Parathyroid adenoma (tissue), 2 donors: ENCODE measurements around the gene LRRC72.

Experiments used
- H2AFZ ChIP-seq: fragments of 300-600 bp; sonication (generic); one replicate; pipeline ENCODE4 v1.7.0; 2017; ENCODE audit warnings: antibody characterized with exemption, mild to moderate bottlenecking
- H3K27ac ChIP-seq: fragments of 300-600 bp; sonication (generic); one replicate; pipeline ENCODE4 v1.7.0; 2017
- H3K27me3 ChIP-seq: fragments of 300-600 bp; sonication (generic); one replicate; pipeline ENCODE4 v1.7.0; 2017; ENCODE audit warnings: low read length; ENCODE audit not compliant: control insufficient read depth, insufficient read depth
- H3K36me3 ChIP-seq: fragments of 300-600 bp; sonication (generic); one replicate; pipeline ENCODE4 v1.7.0; 2017; ENCODE audit warnings: low read length; ENCODE audit not compliant: control insufficient read depth, insufficient read depth
- H3K4me1 ChIP-seq: fragments of 300-600 bp; sonication (generic); one replicate; pipeline ENCODE4 v1.7.0; 2017; ENCODE audit warnings: control low read depth
- H3K4me2 ChIP-seq: fragments of 300-600 bp; sonication (generic); one replicate; pipeline ENCODE4 v1.7.0; 2017; ENCODE audit warnings: low read length
- H3K4me3 ChIP-seq: fragments of 300-600 bp; sonication (generic); one replicate; pipeline ENCODE4 v1.7.0; 2017; ENCODE audit warnings: low read depth, low read length
- H3K79me2 ChIP-seq: fragments of 300-600 bp; sonication (generic); one replicate; pipeline ENCODE4 v1.7.0; 2017; ENCODE audit warnings: control low read depth
- H3K9ac ChIP-seq: fragments of 300-600 bp; sonication (generic); one replicate; pipeline ENCODE4 v1.7.0; 2017; ENCODE audit warnings: mild to moderate bottlenecking
- H3K9me3 ChIP-seq: fragments of 300-600 bp; sonication (generic); one replicate; pipeline ENCODE4 v1.7.0; 2017; ENCODE audit warnings: low read length; ENCODE audit not compliant: control insufficient read depth
- TF ChIP-seq, protein P1 (sequence below): fragments of 300-600 bp; sonication (generic); IDR thresholded peaks from one replicate; pipeline ENCODE4 v1.7.0; 2017; ENCODE audit warnings: antibody characterized with exemption, mild to moderate bottlenecking
- donor health status: primary hyperparathyroidism.

LRRC72 gene

DNA sequence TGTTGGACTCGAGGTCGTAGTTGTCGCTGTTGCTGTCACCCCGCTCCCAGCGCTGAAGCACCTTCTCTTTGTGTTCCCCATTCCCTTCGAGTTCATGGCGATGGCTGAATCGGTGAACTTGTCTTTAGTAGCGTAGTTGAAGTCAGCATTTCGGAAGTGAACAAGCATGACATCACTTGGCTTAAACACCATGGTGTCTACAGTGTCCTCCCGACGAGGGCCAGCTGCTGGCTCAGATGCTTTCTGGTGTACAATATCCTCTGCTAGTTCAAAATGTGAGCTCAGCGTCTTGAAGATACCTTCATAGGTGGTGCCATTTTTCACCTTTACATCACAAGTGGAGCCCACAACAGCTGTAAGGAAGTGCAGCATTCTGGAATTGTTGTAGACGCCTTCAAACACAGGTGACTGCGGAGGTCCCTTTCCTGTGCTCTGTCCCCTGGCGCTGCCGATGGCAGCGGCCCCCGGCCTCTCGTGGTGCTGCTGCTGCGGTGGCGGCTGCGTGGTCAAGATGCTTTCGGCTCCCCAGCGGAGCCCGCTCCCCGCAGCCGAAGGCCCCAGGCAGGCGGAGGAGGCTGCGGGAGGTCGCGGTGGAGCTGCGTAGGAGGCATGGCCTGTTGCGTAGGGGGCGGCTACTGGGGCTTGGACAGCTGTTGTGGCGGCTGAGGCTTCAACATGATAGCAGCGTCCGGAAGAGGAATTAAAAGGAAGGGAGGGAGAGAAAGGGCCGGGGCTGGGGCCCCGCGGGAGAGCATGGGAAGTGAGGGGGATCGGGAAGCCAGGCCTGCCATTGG is 59.7 kb downstream of the LRRC72 start:
- Histone ChIP-seq H3K9ac (no peak overlapping the region), H3K9me3 (no peaks in the 10 kb centered on the region), H3K4me2 (no peak overlapping the region), H3K36me3 (no peaks in the 10 kb centered on the region), H3K4me3 (no peak overlapping the region), H3K27me3 (no peaks in the 10 kb centered on the region), H3K4me1 (peaks cover 6% of the 10 kb centered on the region), H2AFZ (no peak overlapping the region), H3K27ac (no peak overlapping the region), H3K79me2 (no peaks in the 10 kb centered on the region)
- TF ChIP-seq, protein P1, sequence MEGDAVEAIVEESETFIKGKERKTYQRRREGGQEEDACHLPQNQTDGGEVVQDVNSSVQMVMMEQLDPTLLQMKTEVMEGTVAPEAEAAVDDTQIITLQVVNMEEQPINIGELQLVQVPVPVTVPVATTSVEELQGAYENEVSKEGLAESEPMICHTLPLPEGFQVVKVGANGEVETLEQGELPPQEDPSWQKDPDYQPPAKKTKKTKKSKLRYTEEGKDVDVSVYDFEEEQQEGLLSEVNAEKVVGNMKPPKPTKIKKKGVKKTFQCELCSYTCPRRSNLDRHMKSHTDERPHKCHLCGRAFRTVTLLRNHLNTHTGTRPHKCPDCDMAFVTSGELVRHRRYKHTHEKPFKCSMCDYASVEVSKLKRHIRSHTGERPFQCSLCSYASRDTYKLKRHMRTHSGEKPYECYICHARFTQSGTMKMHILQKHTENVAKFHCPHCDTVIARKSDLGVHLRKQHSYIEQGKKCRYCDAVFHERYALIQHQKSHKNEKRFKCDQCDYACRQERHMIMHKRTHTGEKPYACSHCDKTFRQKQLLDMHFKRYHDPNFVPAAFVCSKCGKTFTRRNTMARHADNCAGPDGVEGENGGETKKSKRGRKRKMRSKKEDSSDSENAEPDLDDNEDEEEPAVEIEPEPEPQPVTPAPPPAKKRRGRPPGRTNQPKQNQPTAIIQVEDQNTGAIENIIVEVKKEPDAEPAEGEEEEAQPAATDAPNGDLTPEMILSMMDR, result no peak

DNA sequence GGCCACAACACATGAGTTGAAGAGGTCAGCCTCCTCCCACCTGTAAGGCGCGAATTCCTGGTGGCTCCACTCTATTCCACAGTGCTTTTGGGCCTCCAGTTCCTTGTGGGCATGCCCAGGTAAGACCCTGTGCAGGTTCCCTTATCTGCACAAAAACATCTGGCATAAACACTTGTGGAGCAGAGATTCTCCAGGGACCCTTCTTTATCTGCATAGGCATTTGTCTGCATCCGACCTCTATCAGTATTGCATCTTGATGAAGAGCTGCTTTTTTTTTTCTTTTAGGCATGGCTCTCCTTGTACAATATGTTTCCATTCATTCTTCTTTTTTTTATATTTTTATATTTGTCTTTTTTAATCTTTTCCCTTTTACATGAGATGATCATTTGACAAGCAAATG is 60.5 kb downstream of the LRRC72 start:
- Histone ChIP-seq H2AFZ (no peak overlapping the region), H3K27me3 (no peaks in the 10 kb centered on the region)

DNA sequence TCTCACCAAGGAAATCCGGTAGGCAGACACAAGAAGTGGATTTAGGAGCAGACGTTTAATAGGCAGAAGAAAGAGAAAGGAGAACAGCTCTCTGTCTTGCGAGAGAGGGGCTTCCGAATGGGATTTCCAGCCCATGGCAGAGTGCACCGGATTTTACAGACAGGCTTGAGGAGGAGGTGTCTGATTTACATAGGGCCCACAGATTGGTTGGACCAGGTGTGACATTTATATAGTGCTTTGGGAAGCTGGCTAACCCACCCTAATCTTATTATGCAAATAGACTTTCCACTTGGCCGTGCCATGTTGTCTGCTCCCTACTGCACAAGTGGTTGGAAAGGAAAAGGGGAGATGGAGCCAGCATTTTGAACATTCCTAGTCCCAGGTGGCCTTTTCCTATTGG is 61.2 kb downstream of the LRRC72 start:
- no peaks in the 10 kb centered on the region for H3K36me3 ChIP-seq
- no peak overlapping the region for H3K9ac ChIP-seq
- H3K4me3 ChIP-seq, result no peak overlapping the region
- no peaks in the 10 kb centered on the region for H3K9me3 ChIP-seq
- TF ChIP-seq, protein P1, result no peak
- no peak overlapping the region for H2AFZ ChIP-seq
- no peaks in the 10 kb centered on the region for H3K79me2 ChIP-seq
- H3K27me3 ChIP-seq, result no peaks in the 10 kb centered on the region
- H3K27ac ChIP-seq, result no peak overlapping the region
- H3K4me1 ChIP-seq, result peaks cover 6% of the 10 kb centered on the region
- H3K4me2 ChIP-seq, result no peak overlapping the region

More for the DNA sequence above, 60.5 kb downstream of the LRRC72 start:
- Histone ChIP-seq H3K4me3 (no peak overlapping the region), H3K9me3 (no peaks in the 10 kb centered on the region), H3K79me2 (no peaks in the 10 kb centered on the region), H3K36me3 (no peaks in the 10 kb centered on the region), H3K9ac (no peak overlapping the region), H3K4me2 (no peak overlapping the region), H3K27ac (no peak overlapping the region), H3K4me1 (peaks cover 6% of the 10 kb centered on the region)
- TF ChIP-seq, protein P1, result no peak

DNA sequence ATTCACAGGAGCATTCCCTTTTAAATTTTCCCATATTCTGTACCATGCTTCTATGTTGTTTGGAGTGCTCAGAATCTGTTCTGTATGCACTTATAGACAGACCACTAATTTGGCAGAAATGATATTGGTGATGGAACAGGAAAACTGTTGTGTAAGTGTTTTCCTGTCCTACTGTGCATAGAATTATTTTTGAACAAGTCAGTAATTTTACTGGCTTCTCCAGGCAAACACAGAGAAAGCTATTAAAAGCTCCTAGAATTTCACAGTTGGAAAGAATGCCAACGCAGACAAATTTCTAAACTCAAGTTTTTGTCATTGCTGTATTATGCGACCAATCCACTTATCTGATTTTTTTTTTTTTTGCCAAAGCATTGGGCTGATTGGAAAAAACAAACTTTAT is 63.3 kb downstream of the LRRC72 start:
- Histone ChIP-seq H3K9me3 (no peaks in the 10 kb centered on the region), H2AFZ (no peak overlapping the region), H3K27ac (no peak overlapping the region), H3K4me1 (peaks cover 6% of the 10 kb centered on the region), H3K27me3 (no peaks in the 10 kb centered on the region), H3K4me2 (no peak overlapping the region), H3K36me3 (no peaks in the 10 kb centered on the region), H3K9ac (no peak overlapping the region), H3K79me2 (no peaks in the 10 kb centered on the region), H3K4me3 (no peak overlapping the region)
- TF ChIP-seq, protein P1, result no peak

DNA sequence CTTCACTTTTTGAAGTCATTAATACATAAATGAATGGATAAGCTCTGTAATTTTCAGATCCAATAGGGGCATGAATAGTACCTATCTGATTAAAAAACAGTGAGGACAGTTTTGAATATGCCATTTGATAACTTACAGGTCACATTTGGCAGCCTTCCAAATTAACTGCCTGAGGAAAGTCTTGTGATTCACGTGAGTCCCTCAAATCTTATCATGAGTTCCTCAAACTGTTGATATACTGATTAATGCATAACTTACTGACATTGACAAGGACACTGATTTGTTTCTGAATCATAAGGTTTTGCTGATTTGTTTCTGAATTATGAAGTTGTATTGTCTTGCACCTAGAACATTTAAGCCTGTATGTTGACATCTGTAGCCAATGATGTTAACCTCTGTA is 63.8 kb downstream of the LRRC72 start:
- H3K27me3 ChIP-seq, result no peaks in the 10 kb centered on the region
- H3K27ac ChIP-seq, result no peak overlapping the region
- no peak overlapping the region for H3K9ac ChIP-seq
- no peak overlapping the region for H3K4me2 ChIP-seq
- H3K4me1 ChIP-seq, result peaks cover 6% of the 10 kb centered on the region
- H3K36me3 ChIP-seq, result no peaks in the 10 kb centered on the region
- no peaks in the 10 kb centered on the region for H3K9me3 ChIP-seq
- H3K79me2 ChIP-seq, result no peaks in the 10 kb centered on the region
- TF ChIP-seq, protein P1, result no peak
- H3K4me3 ChIP-seq, result no peak overlapping the region
- no peak overlapping the region for H2AFZ ChIP-seq
